K562 (cell line): ENCODE data around the gene DHX40. TPM values are rescaled to one million over a fixed set of nuclear protein-coding genes. Genes with fewer than 3 reads are reported as not detected.
A peak's percentile ranks its signal among the peaks of the same experiment; 100 is the strongest.

Experiments
- ATF1 ChIP-seq, 2 experiments: fragments of 450-650 bp in 1 of 2; IDR thresholded peaks; 2 replicates each; pipeline ENCODE4 v1.6.1; 2016; ENCODE audit warnings: missing compliant biosample characterization in 1 of 2, missing genetic modification characterization in 1 of 2
- CBFA2T2 ChIP-seq: fragments of 450-650 bp; conservative IDR thresholded peaks from 2 replicates; pipeline ENCODE4 v1.6.1; 2017; ENCODE audit warnings: mild to moderate bottlenecking
- DPF2 ChIP-seq: fragments of 450-650 bp; IDR thresholded peaks from 2 replicates; pipeline ENCODE4 v1.6.1; 2016
- HDGF ChIP-seq: fragments of 450-650 bp; IDR thresholded peaks from 2 replicates; pipeline ENCODE4 v1.6.1; 2016
- HNRNPUL1 ChIP-seq: fragments of 200-400 bp; formaldehyde crosslinking; IDR thresholded peaks from 2 replicates; pipeline ENCODE4 v1.6.1; 2017; ENCODE audit warnings: low read length
- NUFIP1 ChIP-seq: fragments of 450-650 bp; IDR thresholded peaks from 2 replicates; pipeline ENCODE4 v1.6.1; 2018; ENCODE audit not compliant: partially characterized antibody
- RBBP5 ChIP-seq: fragments of 200-600 bp; sonication (generic); IDR thresholded peaks from 2 replicates; pipeline ENCODE4 v1.6.1; 2012; ENCODE audit warnings: borderline replicate concordance, mild to moderate bottlenecking, low read length, control low read depth, inconsistent platforms; ENCODE audit not compliant: insufficient read depth, poor library complexity, severe bottlenecking
- RBM14 ChIP-seq: fragments of 200-400 bp; formaldehyde crosslinking; IDR thresholded peaks from 2 replicates; pipeline ENCODE4 v1.6.1; 2018; ENCODE audit warnings: low read depth, mild to moderate bottlenecking, low read length, moderate library complexity, borderline replicate concordance; ENCODE audit not compliant: insufficient read depth
- TAF15 ChIP-seq: fragments of 200-400 bp; formaldehyde crosslinking; IDR thresholded peaks from 2 replicates; pipeline ENCODE4 v1.6.1; 2017; ENCODE audit warnings: mild to moderate bottlenecking, low read depth, low read length, moderate library complexity
- ZNF146 ChIP-seq: IDR thresholded peaks from one replicate; pipeline ENCODE4 v1.6.1; 2018; ENCODE audit warnings: missing compliant biosample characterization; ENCODE audit not compliant: unreplicated experiment
- polyA plus RNA-seq, 8 experiments: library from polyadenylated mRNA; depleted of rRNA in 4 of 8; stranded (reverse) in 5 of 8; unstranded in 3 of 8; fragments of >200 nt; fragmentation: Nextera tagmentation in 2 of 8; fragmentation: Illumina TruSeq in 1 of 8; extraction: Ambion mirVana in 2 of 8; extraction: Trizol in 1 of 8; gene quantifications; 2 replicates each; pipeline versions ENCODE4 v1.2.1 to v1.2.3, GENCODE V29; 2011 to 2014; ENCODE audit warnings: inconsistent platforms in 1 of 8, missing spikeins in 1 of 8
- total RNA-seq, 7 experiments: library from RNA; depleted of rRNA in 6 of 7; stranded (reverse); fragments of >200 nt in 6 of 7; fragmentation: Illumina TruSeq in 2 of 7; extraction: Trizol in 2 of 7; gene quantifications; 2 replicates each; pipeline versions ENCODE4 v1.2.1 to v1.2.3, GENCODE V29; 2011 to 2021; ENCODE audit warnings: low replicate concordance in 1 of 7
- TF ChIP-seq, protein P1 (sequence below): fragments of 450-650 bp; IDR thresholded peaks from 2 replicates; pipeline ENCODE4 v1.6.1; 2016; ENCODE audit warnings: borderline replicate concordance
- TF ChIP-seq, protein P2 (sequence below), 2 experiments: fragments of 450-650 bp in 1 of 2; sonication (generic) in 1 of 2; formaldehyde crosslinking; conservative IDR thresholded peaks; 2 replicates each; pipeline versions ENCODE4 v1.4.0 to v1.8.1; 2020 to 2022; ENCODE audit warnings: mild to moderate bottlenecking in 1 of 2, missing genetic modification reagents in 1 of 2
- TF ChIP-seq, protein P3 (sequence below): sonication (generic); formaldehyde crosslinking; IDR thresholded peaks from 2 replicates; pipeline ENCODE4 v1.8.0; 2022; ENCODE audit warnings: mild to moderate bottlenecking, missing genetic modification reagents
- TF ChIP-seq, protein P4 (sequence below), 2 experiments: fragments of 450-650 bp in 1 of 2; IDR thresholded peaks; 2 replicates each; pipeline ENCODE4 v1.6.1; 2011 to 2017; ENCODE audit warnings: low read depth in 2 of 2, antibody characterized with exemption in 1 of 2, borderline replicate concordance in 1 of 2, low read length in 1 of 2, mild to moderate bottlenecking in 1 of 2, mixed read lengths in 1 of 2; ENCODE audit not compliant: control insufficient read depth in 1 of 2
- TF ChIP-seq, protein P5 (sequence below): fragments of 250-450 bp; sonication (Bioruptor Pico); IDR thresholded peaks from 2 replicates; pipeline ENCODE4 v1.8.0; 2021; ENCODE audit warnings: borderline replicate concordance, mild to moderate bottlenecking, moderate library complexity; ENCODE audit not compliant: poor library complexity, severe bottlenecking
- TF ChIP-seq, protein P6 (sequence below): sonication (generic); formaldehyde crosslinking; IDR thresholded peaks from 2 replicates; pipeline ENCODE4 v1.4.0; 2020; ENCODE audit warnings: mild to moderate bottlenecking, missing genetic modification reagents

Gene DHX40
- total and polyA plus RNA-seq, 9 of the 15 experiments (the other 6 are each of a cell fraction or from before 2014, with no cell fraction given), result 7.2 to 38.6 (median 18.7) TPM

DNA sequence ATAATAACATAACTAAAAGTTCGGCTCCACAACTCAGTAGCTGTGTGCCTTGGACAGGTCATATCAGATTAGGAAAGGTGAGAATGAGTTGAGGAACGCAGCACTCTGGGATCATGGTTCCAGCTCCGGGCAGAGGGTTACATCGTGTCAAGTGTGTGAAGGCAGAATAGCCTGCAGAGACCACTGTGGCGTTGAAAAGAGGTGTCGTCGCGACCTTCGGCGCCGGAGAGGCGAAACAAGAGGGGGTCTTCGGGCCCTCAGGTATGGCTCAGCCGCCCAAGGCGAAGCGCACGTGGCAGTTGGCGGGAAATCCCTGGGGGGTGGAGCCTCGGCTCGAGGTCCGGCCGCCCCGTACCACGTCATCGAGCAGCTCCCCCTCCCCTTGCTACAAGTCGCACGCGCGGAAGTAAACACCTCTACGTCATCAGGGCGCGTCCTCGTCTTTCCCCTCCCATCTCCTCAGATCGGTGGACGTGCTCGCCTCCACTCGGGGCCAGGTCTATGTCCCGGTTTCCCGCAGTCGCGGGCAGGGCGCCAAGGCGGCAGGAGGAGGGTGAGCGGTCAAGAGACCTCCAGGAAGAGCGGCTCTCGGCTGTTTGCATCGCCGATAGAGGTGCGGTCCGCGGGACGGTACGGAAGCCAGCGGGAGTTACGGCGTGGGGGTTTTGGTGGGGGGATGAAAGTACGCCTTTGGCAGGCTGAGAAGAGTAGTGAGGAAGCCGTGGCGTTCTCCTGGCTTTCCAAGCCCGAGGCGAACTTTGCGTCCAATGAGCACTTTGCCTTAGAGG lies at the start of gene DHX40 (continued):
- peak; percentile 97 for TF ChIP-seq ATF1 (CRISPR knock-in tag; IDR thresholded peaks at IDR 0.05)
- TF ChIP-seq ATF1 (tag; IDR thresholded peaks at IDR 0.05), result peak; percentile 100
- TF ChIP-seq, protein P1, sequence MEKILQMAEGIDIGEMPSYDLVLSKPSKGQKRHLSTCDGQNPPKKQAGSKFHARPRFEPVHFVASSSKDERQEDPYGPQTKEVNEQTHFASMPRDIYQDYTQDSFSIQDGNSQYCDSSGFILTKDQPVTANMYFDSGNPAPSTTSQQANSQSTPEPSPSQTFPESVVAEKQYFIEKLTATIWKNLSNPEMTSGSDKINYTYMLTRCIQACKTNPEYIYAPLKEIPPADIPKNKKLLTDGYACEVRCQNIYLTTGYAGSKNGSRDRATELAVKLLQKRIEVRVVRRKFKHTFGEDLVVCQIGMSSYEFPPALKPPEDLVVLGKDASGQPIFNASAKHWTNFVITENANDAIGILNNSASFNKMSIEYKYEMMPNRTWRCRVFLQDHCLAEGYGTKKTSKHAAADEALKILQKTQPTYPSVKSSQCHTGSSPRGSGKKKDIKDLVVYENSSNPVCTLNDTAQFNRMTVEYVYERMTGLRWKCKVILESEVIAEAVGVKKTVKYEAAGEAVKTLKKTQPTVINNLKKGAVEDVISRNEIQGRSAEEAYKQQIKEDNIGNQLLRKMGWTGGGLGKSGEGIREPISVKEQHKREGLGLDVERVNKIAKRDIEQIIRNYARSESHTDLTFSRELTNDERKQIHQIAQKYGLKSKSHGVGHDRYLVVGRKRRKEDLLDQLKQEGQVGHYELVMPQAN, result peak; percentile 97
- TF ChIP-seq, protein P2, sequence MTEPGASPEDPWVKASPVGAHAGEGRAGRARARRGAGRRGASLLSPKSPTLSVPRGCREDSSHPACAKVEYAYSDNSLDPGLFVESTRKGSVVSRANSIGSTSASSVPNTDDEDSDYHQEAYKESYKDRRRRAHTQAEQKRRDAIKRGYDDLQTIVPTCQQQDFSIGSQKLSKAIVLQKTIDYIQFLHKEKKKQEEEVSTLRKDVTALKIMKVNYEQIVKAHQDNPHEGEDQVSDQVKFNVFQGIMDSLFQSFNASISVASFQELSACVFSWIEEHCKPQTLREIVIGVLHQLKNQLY (CRISPR knock-in tag; conservative IDR thresholded peaks at IDR 0.05), result peak in 1 of 2 experiments; percentile 98; a peak in 2 of 4 replicates
- TF ChIP-seq RBM14, result no peak
- no peak for TF ChIP-seq TAF15
- TF ChIP-seq, protein P3, sequence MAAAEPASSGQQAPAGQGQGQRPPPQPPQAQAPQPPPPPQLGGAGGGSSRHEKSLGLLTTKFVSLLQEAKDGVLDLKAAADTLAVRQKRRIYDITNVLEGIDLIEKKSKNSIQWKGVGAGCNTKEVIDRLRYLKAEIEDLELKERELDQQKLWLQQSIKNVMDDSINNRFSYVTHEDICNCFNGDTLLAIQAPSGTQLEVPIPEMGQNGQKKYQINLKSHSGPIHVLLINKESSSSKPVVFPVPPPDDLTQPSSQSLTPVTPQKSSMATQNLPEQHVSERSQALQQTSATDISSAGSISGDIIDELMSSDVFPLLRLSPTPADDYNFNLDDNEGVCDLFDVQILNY, result peak; percentile 100
- TF ChIP-seq HNRNPUL1, result no peak
- 0 out of 2 replicates have a peak, but pooled peaks have one; percentile 7 for TF ChIP-seq CBFA2T2
- no peak for TF ChIP-seq HDGF
- TF ChIP-seq RBBP5, result peak; percentile 97
- TF ChIP-seq, protein P4, sequence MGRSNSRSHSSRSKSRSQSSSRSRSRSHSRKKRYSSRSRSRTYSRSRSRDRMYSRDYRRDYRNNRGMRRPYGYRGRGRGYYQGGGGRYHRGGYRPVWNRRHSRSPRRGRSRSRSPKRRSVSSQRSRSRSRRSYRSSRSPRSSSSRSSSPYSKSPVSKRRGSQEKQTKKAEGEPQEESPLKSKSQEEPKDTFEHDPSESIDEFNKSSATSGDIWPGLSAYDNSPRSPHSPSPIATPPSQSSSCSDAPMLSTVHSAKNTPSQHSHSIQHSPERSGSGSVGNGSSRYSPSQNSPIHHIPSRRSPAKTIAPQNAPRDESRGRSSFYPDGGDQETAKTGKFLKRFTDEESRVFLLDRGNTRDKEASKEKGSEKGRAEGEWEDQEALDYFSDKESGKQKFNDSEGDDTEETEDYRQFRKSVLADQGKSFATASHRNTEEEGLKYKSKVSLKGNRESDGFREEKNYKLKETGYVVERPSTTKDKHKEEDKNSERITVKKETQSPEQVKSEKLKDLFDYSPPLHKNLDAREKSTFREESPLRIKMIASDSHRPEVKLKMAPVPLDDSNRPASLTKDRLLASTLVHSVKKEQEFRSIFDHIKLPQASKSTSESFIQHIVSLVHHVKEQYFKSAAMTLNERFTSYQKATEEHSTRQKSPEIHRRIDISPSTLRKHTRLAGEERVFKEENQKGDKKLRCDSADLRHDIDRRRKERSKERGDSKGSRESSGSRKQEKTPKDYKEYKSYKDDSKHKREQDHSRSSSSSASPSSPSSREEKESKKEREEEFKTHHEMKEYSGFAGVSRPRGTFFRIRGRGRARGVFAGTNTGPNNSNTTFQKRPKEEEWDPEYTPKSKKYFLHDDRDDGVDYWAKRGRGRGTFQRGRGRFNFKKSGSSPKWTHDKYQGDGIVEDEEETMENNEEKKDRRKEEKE (IDR thresholded peaks at IDR 0.05; ENCODE audit: borderline replicate concordance in 1 of 2, control insufficient read depth in 1 of 2, low read depth in 2 of 2, low read length in 1 of 2), result peak in 1 of 2 experiments; percentile 42; a peak in 1 of 4 replicates
- TF ChIP-seq ZNF146 (CRISPR knock-in tag), result no peak
- peak; percentile 73 for TF ChIP-seq DPF2
- TF ChIP-seq, protein P5, sequence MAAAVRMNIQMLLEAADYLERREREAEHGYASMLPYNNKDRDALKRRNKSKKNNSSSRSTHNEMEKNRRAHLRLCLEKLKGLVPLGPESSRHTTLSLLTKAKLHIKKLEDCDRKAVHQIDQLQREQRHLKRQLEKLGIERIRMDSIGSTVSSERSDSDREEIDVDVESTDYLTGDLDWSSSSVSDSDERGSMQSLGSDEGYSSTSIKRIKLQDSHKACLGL, result peak; percentile 66
- peak; percentile 97 for TF ChIP-seq NUFIP1
- TF ChIP-seq, protein P6, sequence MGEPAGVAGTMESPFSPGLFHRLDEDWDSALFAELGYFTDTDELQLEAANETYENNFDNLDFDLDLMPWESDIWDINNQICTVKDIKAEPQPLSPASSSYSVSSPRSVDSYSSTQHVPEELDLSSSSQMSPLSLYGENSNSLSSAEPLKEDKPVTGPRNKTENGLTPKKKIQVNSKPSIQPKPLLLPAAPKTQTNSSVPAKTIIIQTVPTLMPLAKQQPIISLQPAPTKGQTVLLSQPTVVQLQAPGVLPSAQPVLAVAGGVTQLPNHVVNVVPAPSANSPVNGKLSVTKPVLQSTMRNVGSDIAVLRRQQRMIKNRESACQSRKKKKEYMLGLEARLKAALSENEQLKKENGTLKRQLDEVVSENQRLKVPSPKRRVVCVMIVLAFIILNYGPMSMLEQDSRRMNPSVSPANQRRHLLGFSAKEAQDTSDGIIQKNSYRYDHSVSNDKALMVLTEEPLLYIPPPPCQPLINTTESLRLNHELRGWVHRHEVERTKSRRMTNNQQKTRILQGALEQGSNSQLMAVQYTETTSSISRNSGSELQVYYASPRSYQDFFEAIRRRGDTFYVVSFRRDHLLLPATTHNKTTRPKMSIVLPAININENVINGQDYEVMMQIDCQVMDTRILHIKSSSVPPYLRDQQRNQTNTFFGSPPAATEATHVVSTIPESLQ (CRISPR knock-in tag), result peak; percentile 99
